Measurements from ENCODE around the gene ACACB.
A peak's percentile ranks its signal among the peaks of the same experiment; 100 is the strongest.
"Not testable (repeated sequence)": the region's sequence is repeated elsewhere in the genome, so short reads cannot be mapped to it uniquely, and the experiment has no call there.

ACACB gene

DNA sequence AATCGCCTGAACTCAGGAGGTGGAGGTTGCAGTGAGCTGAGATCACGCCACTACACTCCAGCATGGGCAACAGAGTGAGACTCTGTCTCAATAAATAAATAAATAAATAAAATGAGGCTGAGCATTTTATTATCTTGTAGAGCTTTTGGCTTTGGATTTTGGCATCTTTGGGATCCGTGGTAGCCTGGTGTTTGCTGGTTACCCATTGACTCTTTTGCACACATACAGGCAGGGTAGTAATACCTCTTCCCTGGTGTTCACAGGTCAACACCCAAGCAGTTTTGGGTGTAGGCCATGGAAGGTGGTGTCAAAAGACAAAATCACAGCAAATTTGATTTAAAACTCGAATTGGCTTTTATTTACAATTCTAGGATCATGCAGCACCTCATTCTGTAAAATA, 27.8 kb downstream of the ACACB start:
- DNase-seq (ENCODE audit: low read depth) = no peak

- DNase-seq (ENCODE audit: low read depth) = not testable (repeated sequence)
These were observed 30.7 kb downstream of the ACACB start for GRCh38 chr12:109147126-109147525.

DNA sequence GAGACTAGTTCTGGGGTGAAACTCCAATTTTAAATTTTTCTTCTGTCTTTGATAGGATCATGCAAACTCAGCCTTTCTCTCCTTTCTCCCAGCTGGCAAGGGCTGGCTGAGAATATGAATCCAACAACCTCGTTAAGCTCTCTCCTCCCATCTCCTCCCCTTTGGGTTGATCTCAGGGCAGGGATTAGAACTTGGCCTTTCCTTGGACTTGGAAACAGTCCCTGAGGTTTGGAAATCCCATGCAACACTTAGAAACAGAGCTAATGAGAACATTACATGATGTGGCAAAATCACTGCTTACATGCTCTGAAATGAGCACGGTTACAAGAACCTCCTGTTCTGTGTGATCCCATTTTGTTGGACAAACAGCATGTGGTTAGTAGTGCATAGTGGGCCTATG, 31.6 kb downstream of the ACACB start:
- DNase-seq (ENCODE audit: low read depth) = no peak

- DNase-seq (ENCODE audit: low read depth) = no peak
These were observed 33.8 kb downstream of the ACACB start for GRCh38 chr12:109150124-109150640.

- no peak for DNase-seq (ENCODE audit: low read depth)
These were observed 35.1 kb downstream of the ACACB start for GRCh38 chr12:109151457-109151856.

- DNase-seq (ENCODE audit: low read depth) = peak; percentile 9
These were observed 37.5 kb downstream of the ACACB start for GRCh38 chr12:109153821-109154441.

DNA sequence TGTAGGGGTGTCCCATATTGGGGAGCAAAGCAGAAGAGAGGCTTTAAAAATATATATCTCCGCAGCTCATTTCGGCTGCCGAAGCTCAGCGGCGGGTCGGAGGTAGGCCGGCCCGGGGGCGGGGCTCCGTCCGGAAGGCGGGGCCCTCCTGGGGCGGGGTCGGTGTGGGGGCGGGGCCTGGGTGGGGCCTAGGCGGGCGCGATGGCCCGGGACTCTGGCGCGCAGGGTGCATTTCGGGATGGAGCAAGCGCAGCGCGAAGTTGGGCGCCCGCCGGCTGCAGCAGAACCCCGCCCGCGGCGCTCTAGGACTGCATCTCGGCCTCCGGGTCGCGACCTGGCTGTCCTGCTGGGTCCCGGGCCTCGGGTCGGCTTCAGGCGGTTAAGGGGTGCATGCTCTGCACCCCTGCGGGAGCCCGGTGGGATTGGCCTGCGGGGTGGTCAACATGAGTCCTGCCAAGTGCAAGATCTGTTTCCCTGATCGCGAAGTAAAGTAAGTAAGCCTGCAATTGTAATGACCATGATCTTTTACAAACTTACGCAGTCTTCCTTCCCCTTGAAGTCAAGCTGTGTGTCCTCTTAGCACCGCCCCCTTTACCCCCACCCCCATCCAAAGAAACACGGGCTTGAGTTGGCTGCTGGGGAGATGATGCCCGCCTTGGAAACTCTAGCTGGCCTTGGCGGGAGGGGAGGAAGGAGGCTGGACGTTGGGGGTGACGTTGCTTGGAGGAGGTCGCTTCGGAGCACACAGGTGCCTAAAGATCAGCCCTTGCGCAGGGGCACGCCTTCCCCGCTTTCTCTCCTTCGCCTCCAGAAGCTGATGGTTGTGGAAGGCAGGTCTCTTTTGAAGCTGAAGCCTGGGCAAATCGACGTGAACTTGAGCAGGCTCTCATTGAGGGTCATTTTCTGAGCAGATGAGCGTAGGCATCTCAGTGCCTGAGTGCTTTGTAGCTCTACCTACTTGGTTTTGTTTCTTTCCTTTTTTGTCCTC, 38.4 kb downstream of the ACACB start:
- peak; percentile 55 for DNase-seq (ENCODE audit: low read depth)

DNA sequence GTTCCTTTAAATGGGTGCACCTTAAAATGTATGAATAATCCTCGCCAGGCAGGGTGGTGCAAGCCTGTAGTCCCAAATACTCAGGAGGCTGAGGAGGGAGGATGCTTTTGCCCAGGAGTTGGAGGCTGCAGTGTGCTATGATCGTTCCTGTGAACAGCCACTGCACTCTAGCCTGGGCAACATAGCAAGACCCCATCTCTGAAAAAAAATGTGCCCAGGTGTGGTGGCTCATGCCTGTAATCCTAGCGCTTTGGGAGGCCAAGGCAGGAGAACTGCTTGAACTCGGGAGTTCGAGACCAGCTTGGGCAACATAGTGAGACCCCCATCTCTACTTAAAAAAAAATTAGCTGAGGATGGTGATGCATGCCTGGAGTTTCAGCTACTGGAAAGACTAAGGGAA, 39.6 kb downstream of the ACACB start:
- DNase-seq (ENCODE audit: low read depth) = no peak

DNA sequence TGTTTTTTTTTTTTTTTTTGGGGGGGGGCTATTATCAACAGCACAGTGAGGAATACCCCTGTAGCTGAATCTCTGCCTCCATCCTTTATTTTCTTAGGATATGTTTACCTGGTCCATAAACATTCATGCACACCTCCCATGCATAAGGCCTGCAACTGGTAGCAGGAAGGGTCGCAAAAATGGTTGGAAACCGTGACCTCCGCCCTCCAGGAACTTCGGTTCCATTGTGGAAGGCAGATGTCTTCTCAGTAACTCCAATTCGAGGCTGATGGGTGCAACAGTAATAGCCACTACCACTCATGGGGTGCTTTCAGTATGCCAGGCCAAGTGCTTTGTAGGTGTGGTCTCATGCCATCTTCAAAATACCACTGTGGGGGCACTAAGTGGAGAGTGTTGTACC, 40.2 kb downstream of the ACACB start:
- DNase-seq (ENCODE audit: low read depth) = no peak

DNA sequence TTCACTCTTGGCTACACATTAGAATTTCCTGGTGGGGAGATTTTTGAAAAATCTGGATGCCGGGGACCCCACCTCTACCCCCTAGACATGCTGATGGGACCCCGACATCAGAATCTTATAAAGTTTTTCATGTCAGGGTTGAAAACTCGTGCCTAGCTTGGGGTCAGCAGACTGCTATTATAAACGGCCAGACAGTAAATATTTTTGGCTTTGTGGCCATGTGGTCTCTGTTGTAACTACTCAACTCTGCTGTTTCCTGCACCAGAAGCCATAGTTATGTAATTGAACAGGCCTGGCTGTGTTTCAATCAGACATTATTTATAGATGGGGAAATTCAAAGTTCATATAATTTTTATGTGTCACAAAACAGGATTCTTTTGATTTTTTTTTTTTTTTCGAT, 41.6 kb downstream of the ACACB start:
- DNase-seq (ENCODE audit: low read depth) = no peak

- no peak for DNase-seq (ENCODE audit: low read depth)
These were observed 44.0 kb downstream of the ACACB start for GRCh38 chr12:109160433-109160832.

GRCh38 chr12:109160873-109161272, 44.5 kb downstream of the ACACB start:
- DNase-seq (ENCODE audit: low read depth) = no peak

- no peak for DNase-seq (ENCODE audit: low read depth)
These were observed 46.2 kb downstream of the ACACB start for GRCh38 chr12:109162551-109162950.

- DNase-seq (ENCODE audit: low read depth) = no peak
These were observed 46.8 kb downstream of the ACACB start for GRCh38 chr12:109163167-109163566.

- no peak for DNase-seq (ENCODE audit: low read depth)
These were observed 49.2 kb downstream of the ACACB start for GRCh38 chr12:109165599-109165998.

GRCh38 chr12:109166371-109166770, 50.0 kb downstream of the ACACB start:
- DNase-seq (ENCODE audit: low read depth) = no peak

DNA sequence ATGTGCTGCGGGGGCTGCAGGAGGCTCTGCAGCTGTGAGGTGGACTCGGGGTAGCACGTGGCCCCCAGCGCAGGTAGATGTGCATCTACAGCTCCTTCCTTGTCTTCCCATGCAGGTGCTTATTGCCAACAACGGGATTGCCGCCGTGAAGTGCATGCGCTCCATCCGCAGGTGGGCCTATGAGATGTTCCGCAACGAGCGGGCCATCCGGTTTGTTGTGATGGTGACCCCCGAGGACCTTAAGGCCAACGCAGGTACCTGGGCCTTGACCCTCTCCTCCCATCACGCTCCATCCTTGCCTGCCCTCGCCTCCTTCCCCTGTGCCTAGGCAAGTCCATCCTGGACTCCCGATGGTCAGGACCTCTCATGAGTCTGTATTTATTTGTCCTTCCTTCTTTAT, 51.4 kb downstream of the ACACB start:
- DNase-seq (ENCODE audit: low read depth) = no peak

- no peak for DNase-seq (ENCODE audit: low read depth)
These were observed 52.9 kb downstream of the ACACB start for GRCh38 chr12:109169262-109169661.

- no peak for DNase-seq (ENCODE audit: low read depth)
These were observed 53.3 kb downstream of the ACACB start for GRCh38 chr12:109169686-109170085.

- DNase-seq (ENCODE audit: low read depth) = no peak
These were observed 53.9 kb downstream of the ACACB start for GRCh38 chr12:109170324-109170723.

- DNase-seq (ENCODE audit: low read depth) = not testable (repeated sequence)
These were observed 56.4 kb downstream of the ACACB start for GRCh38 chr12:109172787-109173186.

DNA sequence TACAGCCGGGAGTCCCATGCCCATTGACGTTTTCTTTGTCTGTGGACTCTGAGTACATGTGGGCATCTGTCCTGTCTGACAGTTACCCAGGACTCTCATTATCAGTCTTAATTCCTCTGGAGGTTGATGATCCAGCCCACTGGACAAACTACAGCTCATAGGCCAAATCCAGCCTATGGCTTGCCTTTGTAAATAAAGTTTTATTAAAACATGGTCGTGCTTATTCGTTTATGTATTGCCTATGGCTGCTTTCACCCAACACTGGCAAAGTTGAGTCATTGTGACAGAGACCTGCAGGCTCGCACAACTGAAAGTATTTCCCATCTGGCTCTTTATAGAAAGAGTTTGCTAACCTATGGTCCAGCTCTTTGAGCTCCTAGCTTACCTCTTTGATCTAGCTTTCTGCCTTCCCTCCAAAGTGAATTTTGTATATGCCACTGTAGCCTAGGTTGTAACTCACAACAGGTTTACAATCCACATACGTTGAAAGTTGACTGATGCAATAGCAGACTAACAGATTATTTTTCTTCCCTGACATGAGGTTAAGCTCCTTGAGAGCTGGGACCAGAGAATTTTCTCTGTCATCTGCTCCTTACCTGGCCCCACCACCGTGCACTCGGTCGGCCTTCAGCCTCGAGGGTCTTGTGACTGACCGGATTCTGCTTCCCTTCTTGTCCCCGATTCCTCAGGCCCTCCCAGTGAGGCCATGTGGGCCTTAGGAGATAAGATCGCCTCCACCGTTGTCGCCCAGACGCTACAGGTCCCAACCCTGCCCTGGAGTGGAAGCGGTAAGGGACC, 57.3 kb downstream of the ACACB start:
- DNase-seq (ENCODE audit: low read depth) = no peak
